Stomach (tissue), 9 donors: ENCODE results near the gene CCNF. TPM values are rescaled to one million over a fixed set of nuclear protein-coding genes. Genes with fewer than 3 reads are reported as not detected.

Experiments used
- DNase-seq, 2 donors: peaks; one replicate each; pipeline versions ENCODE4 v3.0.0 to v3.0.0-alpha.2; 2013 to 2019
- H3K27ac ChIP-seq, 5 donors: fragments of 200-600 bp in 4 of 5; sonication (generic) in 4 of 5; one replicate each; pipeline ENCODE4 v1.5.1; 2013 to 2019; ENCODE audit warnings: mild to moderate bottlenecking in 1 of 5, moderate library complexity in 1 of 5
- H3K27me3 ChIP-seq, 3 donors: fragments of 200-600 bp; sonication (generic); one replicate each; pipeline ENCODE4 v1.5.1; 2017 to 2019; ENCODE audit warnings: mixed run types in 1 of 3
- H3K36me3 ChIP-seq, 4 donors: fragments of 200-600 bp; sonication (generic); 1 replicate in 3 of 4; 2 replicates in 1 of 4; pipeline ENCODE4 v1.5.1; 2016 to 2019
- H3K4me1 ChIP-seq, 4 donors: fragments of 200-600 bp; sonication (generic); one replicate each; pipeline ENCODE4 v1.5.1; 2016 to 2019
- H3K4me3 ChIP-seq, 4 donors: fragments of 200-600 bp; sonication (generic) in 3 of 4; one replicate each; pipeline ENCODE4 v1.5.1; 2016 to 2019; ENCODE audit warnings: mild to moderate bottlenecking in 1 of 4
- H3K9me3 ChIP-seq, 4 donors: fragments of 200-600 bp; sonication (generic); one replicate each; pipeline ENCODE4 v1.5.1; 2016 to 2019
- EP300 ChIP-seq: sonication (generic); formaldehyde crosslinking; IDR thresholded peaks from one replicate; pipeline ENCODE4 v1.6.1; 2017; ENCODE audit warnings: antibody characterized with exemption
- POLR2A ChIP-seq, 4 donors: fragments of 450-650 bp; IDR thresholded peaks; one replicate each; pipeline ENCODE4 v1.6.1; 2016; ENCODE audit warnings: antibody characterized with exemption in 4 of 4, control low read depth in 2 of 4, mild to moderate bottlenecking in 1 of 4, moderate library complexity in 1 of 4
- POLR2AphosphoS5 ChIP-seq, 3 donors: sonication (generic); formaldehyde crosslinking; IDR thresholded peaks; one replicate each; pipeline ENCODE4 v1.6.1; 2016; ENCODE audit warnings: antibody characterized with exemption in 3 of 3
- WGBS, 5 donors: extraction: QIAGEN DNeasy Blood & Tissue Kit in 3 of 5; methylation state at CpG; one replicate each; pipeline versions ENCODE4 v1.1.5 to v1.1.7; 2013 to 2018; 5-methylcytosine and 5-hydroxymethylcytosine counted together
- intact Hi-C: fragments of 100-400 bp; cut with DNase I; formaldehyde crosslinking; loops from one replicate; pipeline ENCODE4 v1.15.1; 2023; ENCODE audit warnings: low total_unique reads
- polyA plus RNA-seq, 3 donors: library from polyadenylated mRNA; stranded (reverse); fragments of 200-250 nt; gene quantifications; one replicate each; pipeline ENCODE4 v1.2.3, GENCODE V29; 2013
- total RNA-seq, 5 donors: library from RNA; depleted of rRNA; stranded (reverse); fragments of >200 nt; gene quantifications; one replicate each; pipeline versions ENCODE4 v1.1.0 to v1.2.3, GENCODE V29; 2014 to 2016
- TF ChIP-seq, protein P1 (sequence below), 7 experiments: fragments of 450-650 bp in 4 of 7; fragments of 200-600 bp in 3 of 7; sonication (generic) in 3 of 7; IDR thresholded peaks; one replicate each; pipeline ENCODE4 v1.5.1; 2016 to 2019; ENCODE audit warnings: antibody characterized with exemption in 7 of 7, control low read depth in 2 of 7, mild to moderate bottlenecking in 1 of 7
- donor health status: healthy with polysubstance abuse.
- donor health status: Bipolar disorder and iron deficiency.
- donor health status: healthy.

CCNF gene
- total and polyA plus RNA-seq, 8 donors: 0.46 to 7.8 (median 2.9) TPM

DNA sequence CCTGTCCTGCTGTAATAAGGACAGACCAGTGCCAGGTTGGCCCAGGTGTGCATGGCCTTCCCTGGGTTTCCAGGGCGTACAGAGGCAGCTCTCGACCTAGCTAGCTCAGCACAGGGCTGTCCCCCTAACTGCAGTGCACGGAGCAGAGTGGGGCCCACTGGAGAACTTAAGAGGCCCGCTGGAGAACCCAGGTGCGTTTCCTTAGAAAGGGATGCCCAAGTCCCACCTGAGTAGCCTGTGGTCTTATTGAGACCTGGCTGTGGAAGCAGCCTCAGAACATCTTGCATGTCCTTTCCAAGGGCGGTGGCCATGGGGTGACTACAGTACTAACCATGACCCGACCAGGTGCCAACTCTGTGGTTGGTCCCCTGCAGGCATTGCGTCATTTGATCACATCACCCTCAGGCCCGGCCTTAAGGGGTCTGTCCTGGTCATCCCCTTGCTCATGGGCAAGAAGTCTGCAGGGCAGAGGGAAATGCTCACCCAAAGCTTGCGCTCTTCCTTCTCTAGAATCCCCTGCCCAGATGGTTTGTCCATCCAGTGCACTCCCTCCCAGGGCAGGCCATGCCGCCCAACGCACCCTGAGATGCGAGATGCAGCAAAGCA is 3.3 kb upstream of the CCNF start:
- Histone ChIP-seq H3K9me3 (no peaks in the 10 kb centered on the region), H3K4me3 (no peak overlapping the region), H3K27ac (no peak overlapping the region), H3K27me3 (no peaks in the 10 kb centered on the region), H3K36me3 (no peaks in the 10 kb centered on the region), H3K4me1 (peaks cover 12 to 31% (median 23%) of the 10 kb centered on the region in 4 donors)
- DNase-seq: no peak
- 85 to 96% (median 94%) methylated on average over 12 to 13 of the region's 13 CpGs for WGBS, 5 donors
- intact Hi-C loops: no loop called here
- no peak for TF ChIP-seq EP300

DNA sequence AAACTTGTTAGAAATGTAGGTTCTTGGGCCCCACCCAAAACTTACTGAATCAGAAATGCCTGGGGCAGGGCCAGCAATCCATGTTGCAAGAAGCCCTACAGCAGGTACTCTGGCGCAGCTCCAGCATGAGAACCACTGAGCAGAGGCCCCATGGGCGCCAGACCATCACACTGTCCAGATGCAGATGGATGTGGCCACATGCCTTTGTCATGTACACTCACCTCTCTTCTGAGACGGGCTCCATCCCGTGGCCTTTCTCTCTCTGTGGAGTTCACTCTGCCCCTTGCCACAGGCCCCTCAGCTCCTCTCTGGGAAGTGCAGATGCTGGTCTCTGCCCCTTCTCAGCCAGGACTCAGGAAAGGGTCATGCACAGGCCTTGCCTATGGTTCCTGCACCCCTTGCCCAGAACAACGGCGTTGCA is 2.3 kb upstream of the CCNF start:
- peaks cover 12 to 35% (median 23%) of the 10 kb centered on the region in 4 donors for H3K4me1 ChIP-seq
- no peak overlapping the region for H3K4me3 ChIP-seq
- H3K36me3 ChIP-seq: peaks cover 0 to 2% (median 0%) of the 10 kb centered on the region in 4 donors
- no peak overlapping the region for H3K27ac ChIP-seq
- TF ChIP-seq, protein P1, sequence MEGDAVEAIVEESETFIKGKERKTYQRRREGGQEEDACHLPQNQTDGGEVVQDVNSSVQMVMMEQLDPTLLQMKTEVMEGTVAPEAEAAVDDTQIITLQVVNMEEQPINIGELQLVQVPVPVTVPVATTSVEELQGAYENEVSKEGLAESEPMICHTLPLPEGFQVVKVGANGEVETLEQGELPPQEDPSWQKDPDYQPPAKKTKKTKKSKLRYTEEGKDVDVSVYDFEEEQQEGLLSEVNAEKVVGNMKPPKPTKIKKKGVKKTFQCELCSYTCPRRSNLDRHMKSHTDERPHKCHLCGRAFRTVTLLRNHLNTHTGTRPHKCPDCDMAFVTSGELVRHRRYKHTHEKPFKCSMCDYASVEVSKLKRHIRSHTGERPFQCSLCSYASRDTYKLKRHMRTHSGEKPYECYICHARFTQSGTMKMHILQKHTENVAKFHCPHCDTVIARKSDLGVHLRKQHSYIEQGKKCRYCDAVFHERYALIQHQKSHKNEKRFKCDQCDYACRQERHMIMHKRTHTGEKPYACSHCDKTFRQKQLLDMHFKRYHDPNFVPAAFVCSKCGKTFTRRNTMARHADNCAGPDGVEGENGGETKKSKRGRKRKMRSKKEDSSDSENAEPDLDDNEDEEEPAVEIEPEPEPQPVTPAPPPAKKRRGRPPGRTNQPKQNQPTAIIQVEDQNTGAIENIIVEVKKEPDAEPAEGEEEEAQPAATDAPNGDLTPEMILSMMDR (IDR thresholded peaks at IDR 0.05): no peak
- TF ChIP-seq EP300 (no peak), POLR2AphosphoS5 (IDR thresholded peaks at IDR 0.05) (no peak), POLR2A (IDR thresholded peaks at IDR 0.05) (no peak)
- H3K9me3 ChIP-seq: no peaks in the 10 kb centered on the region
- 89 to 100% (median 92%) methylated on average over 2 to 6 of the region's 6 CpGs for WGBS, 5 donors
- intact Hi-C loops: no loop called here
- DNase-seq: no peak
- H3K27me3 ChIP-seq: no peaks in the 10 kb centered on the region

DNA sequence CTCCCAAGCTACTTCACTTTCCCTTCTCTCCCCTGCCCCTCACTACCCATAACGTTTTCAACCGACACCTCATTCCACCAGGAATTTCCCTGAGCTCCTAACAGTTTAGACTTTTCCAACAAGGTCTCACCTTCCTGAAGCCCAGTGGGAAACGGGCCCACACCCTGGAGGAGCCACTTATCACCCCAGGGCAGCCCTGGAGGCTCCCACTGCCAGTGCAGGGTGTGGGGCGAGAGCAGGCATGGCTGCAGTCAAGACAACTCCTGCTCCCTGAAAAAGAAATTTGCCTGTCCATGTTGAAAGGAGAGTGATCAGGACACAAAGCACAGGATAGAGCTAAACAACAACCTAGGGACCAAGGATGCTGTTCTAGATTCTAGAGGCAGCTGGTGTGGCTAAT is 1.7 kb upstream of the CCNF start:
- Histone ChIP-seq H3K36me3 (peaks cover 0 to 7% (median 4%) of the 10 kb centered on the region in 4 donors), H3K9me3 (no peaks in the 10 kb centered on the region), H3K27ac (no peak overlapping the region), H3K27me3 (no peaks in the 10 kb centered on the region), H3K4me3 (no peak overlapping the region), H3K4me1 (peaks cover 12 to 35% (median 23%) of the 10 kb centered on the region in 4 donors)
- intact Hi-C loops: no loop called here
- TF ChIP-seq POLR2AphosphoS5 (IDR thresholded peaks at IDR 0.05) (no peak), EP300 (no peak), POLR2A (IDR thresholded peaks at IDR 0.05) (no peak)
- TF ChIP-seq, protein P1 (IDR thresholded peaks at IDR 0.05): no peak
- 72 to 85% (median 80%) methylated on average over 4 of the region's 4 CpGs for WGBS, 5 donors
- no peak for DNase-seq

DNA sequence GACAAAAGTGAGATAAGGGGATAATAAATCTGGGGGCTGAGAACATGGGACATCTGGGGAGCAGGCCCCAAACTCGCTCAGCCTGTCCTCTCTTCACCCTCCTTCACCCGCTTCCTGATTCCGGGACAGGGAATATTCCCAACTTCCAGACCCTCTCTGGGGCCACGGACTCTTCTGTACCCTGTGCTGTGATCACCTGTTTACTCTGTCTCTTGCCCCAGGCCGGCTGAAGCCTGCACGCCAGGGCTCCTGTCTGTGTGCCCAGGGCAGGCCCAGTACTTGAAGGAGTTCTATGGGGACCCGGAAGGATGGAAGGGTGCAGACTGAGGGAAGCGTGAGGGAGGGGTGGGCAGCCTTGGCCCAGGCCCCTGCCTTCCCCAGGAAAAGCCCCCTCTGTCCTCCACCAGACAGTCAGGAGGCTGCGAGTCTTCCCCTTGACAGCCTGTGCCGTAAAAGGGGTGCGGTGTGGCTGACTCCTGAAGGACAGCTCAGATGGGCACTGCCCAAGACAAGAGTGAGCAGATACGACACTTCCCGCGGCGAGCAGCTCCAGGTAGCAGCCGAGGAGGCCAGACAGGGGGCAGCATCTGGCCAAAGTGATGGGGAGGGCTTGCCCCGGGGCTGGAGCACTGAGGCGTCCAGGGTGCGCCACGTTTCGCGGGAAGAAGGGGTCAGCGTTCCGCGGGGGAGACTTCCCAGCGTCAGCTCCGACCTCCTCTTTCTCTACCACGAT is 1.0 kb upstream of the CCNF start:
- intact Hi-C loops: no loop called here
- WGBS, 5 donors: 29 to 46% (median 31%) methylated on average over 18 to 28 of the region's 28 CpGs

More for the DNA sequence above, 1.0 kb upstream of the CCNF start:
- Histone ChIP-seq H3K27me3 (no peaks in the 10 kb centered on the region), H3K36me3 (peaks cover 4 to 14% (median 9%) of the 10 kb centered on the region in 4 donors), H3K9me3 (no peaks in the 10 kb centered on the region), H3K4me3 (peak overlapping the region; percentile 65 to 97 (median 89)), H3K27ac (peak overlapping the region; percentile 67 to 85 (median 72)), H3K4me1 (peaks cover 12 to 31% (median 19%) of the 10 kb centered on the region in 4 donors)
- no peak for TF ChIP-seq POLR2AphosphoS5 (IDR thresholded peaks at IDR 0.05)
- TF ChIP-seq, protein P1 (IDR thresholded peaks at IDR 0.05): peak in 2 of 7 experiments; percentile 16 to 22
- peak; percentile 40 to 71 for DNase-seq
